Stimulated activated CD8-positive, alpha-beta memory T cell treated with anti-CD3 and anti-CD28 coated beads, Interleukin-7, amount 100 ng/mL, for 48 hours (primary cell): ENCODE results near the gene DYDC2.
A peak's percentile ranks its signal among the peaks of the same experiment; 100 is the strongest.
"Not testable (repeated sequence)": the region's sequence is repeated elsewhere in the genome, so short reads cannot be mapped to it uniquely, and the experiment has no call there.

Source experiments
- DNase-seq, 2 donors: peaks; one replicate each; pipeline ENCODE4 v3.0.0-alpha.2; 2020; ENCODE audit warnings: low read depth in 1 of 2; ENCODE audit errors: extremely low read depth in 1 of 2

Gene DYDC2, protein sequence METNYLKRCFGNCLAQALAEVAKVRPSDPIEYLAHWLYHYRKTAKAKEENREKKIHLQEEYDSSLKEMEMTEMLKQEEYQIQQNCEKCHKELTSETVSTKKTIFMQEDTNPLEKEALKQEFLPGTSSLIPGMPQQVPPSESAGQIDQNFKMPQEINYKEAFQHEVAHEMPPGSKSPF

DNA sequence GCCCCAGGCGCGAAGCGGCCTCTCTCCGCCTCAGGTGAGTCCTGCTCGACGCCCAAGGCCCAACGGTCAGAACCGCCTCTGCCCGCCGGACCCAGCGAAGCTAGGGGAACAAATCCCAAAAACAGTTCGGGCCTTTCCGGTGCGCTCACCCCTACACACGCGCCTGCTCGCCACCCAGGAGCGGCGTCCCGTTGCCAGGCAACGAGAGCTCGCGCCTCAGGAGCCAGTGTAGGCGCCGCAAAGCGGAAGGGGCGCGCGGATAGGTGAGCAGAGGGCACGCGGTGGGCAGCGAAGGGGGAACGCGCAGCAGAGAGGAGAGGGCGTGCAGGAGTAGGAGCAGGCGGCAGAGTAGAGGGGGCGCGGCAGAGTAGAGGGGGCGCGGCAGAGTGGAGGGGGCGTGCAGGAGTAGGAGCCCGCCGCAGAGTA is at the start of gene DYDC2, which contains the start of gene DYDC1:
DYDC2 (plus strand) TSS at position 219 of the 426 bp plus-strand sequence. CDS start 5,663 bp downstream, outside the sequence.
DYDC1 (minus strand) TSS at position 193 of the 426 bp plus-strand sequence. CDS start 4,154 bp downstream, outside the sequence.
- peak; percentile 22 to 27 for DNase-seq

DNA sequence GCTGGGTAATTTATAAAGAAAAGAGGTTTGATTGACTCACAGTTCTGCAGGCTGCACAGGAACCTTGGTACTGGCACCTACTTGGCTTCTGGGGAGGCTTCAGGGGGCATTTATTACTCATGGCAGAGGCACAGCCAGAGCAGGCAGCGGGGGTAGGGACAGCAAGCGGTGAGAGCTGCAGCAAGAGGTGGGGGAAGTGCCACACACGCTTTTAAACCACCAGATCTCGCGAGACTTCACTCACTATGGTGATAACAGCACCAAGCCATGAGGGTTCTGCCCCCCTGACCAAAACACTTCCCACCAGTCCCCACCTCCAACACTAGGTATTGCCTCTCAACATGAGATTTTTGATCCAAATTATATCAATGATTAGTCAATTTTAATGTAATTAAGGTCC is 43.1 kb upstream of the DYDC2 start:
- DNase-seq: no peak

GRCh38 chr10:80315391-80315790 is 41.2 kb upstream of the DYDC2 start:
- DNase-seq: no peak

DNA sequence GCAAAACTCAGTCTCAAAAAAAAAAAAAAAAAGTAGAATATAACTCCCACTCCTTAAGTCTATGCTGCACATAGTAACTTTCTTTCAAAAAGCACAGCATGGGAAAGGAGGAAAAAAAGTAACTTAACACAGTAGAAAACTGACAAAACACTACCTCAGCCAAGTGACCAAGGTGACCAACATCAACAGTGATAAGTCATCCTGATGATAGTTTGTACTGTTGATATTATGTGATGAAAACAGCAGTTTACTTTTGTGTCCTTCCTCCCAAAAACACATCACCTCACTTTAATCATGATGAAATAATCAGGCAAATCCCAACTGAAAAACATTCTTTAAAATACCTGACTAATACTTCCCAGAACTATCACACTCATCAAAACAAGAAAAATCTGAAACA is 37.8 kb upstream of the DYDC2 start:
- no peak for DNase-seq

- DNase-seq: no peak
Observed at GRCh38 chr10:80319318-80319717, 37.3 kb upstream of the DYDC2 start.

DNA sequence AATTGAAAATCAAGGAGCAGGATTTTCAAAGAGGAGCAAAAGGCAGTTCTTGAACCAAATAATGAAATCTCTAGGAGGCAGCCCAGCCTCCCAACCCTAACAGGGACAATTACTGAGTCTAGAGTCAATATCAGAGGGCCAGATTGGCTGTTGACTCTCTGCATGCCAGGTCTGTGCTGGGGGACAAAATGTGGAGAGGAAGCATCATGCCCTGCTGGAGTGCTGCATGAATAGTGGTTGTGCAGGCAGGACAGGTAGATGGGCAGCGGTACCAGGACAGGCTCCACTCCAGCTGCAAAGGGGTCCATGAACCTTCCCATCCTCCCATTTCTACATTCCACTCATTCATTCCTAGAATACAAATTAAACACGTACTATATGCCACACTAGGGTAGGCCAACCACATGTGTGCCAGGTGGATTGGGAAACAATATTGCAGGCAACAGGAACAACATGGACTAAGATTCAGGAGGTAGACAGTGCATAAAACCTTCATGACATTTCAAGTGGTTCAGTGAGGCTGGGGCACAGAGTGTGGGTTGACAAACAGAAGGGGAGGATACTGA is 36.8 kb upstream of the DYDC2 start:
- DNase-seq: no peak

DNA sequence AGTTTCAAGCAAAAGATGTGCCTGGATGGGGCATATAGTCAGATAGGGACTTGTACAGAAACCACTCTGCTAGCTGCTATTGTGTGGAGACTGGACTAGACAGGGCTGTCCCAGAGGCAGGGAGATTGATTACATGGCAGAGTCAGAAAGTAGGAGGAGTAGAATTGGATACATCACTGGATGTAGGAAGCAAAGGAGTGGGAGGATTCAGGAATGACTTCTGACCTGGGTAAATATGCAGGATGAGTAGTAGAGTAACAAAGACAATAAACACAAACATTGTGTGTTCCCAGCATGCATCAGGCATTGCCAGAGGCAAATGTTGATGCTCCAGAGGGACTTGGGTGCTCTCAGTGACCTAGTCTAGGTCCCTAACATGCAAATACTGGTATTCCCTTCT is 36.2 kb upstream of the DYDC2 start:
- no peak for DNase-seq

GRCh38 chr10:80321183-80321582 is 35.4 kb upstream of the DYDC2 start:
- DNase-seq: no peak

GRCh38 chr10:80322158-80322557 is 34.4 kb upstream of the DYDC2 start:
- no peak for DNase-seq

DNA sequence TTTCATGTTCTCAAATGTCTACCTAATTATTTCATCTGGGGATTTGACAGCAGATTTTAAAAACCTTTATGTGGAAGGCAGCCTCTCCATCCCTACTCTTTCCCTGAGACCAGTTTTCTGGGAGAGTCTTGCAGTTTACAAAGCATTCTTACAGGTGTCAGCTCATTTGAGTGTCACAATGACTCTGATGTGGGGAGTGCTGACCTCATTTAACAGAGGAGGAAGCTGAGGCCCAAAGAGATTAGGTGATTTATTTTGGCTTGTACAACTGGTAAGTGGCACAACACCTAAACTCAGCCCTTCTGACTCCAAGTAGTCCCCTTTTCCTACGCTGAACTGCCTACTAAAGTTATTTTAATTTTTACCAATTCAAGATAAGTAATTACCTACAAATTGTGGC is 33.9 kb upstream of the DYDC2 start:
- DNase-seq: no peak

GRCh38 chr10:80323311-80323710 is 33.3 kb upstream of the DYDC2 start:
- DNase-seq: no peak

- no peak for DNase-seq
Observed at GRCh38 chr10:80324086-80324485, 32.5 kb upstream of the DYDC2 start.

DNA sequence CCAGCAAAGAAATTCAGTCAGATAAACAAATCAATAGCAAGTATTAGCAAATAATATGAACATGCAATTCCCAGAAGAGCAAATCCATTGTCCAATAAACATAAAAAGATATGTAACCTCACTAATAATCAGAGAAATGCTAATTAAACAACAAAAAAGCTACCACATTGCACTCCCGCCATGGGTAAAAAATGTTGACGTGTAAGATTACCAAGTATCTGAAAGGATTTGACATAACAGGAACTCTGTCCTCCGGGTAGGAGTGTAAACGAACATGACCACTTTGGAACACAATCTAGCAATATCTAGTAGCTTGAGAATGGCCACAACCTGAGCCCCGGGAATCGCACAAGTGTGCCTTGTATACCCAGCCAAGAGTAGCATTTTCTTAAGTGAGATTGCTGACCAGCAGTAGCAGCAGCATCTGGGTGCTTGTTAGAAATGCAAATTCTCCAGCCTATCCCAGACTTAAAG is 31.7 kb upstream of the DYDC2 start:
- DNase-seq: no peak

GRCh38 chr10:80333983-80334382 is 22.6 kb upstream of the DYDC2 start:
- DNase-seq: no peak

DNA sequence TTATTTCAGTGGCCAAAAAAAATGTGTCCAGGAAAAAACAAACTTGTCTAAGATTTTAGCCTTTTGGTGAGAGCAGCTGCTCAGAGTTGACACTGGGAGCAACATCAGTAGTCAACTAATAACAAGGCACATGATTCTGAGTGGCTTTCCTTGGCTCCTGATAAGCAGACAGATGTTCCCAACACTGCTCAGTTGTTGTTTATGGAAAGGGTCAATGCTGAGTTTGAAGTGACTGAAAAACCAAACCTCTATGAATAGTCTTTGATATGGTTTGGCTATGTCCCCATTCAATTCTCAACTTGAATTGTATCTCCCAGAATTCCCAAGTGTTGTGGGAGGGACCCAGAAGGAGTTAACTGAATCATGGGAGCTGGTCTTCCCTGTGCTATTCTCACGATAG is 12.3 kb upstream of the DYDC2 start:
- no peak for DNase-seq

GRCh38 chr10:80344912-80345311 is 11.7 kb upstream of the DYDC2 start:
- DNase-seq: no peak

GRCh38 chr10:80350251-80350650 is 6.3 kb upstream of the DYDC2 start:
- DNase-seq: no peak

- no peak for DNase-seq
Observed at GRCh38 chr10:80351220-80351619, 5.4 kb upstream of the DYDC2 start.

DNA sequence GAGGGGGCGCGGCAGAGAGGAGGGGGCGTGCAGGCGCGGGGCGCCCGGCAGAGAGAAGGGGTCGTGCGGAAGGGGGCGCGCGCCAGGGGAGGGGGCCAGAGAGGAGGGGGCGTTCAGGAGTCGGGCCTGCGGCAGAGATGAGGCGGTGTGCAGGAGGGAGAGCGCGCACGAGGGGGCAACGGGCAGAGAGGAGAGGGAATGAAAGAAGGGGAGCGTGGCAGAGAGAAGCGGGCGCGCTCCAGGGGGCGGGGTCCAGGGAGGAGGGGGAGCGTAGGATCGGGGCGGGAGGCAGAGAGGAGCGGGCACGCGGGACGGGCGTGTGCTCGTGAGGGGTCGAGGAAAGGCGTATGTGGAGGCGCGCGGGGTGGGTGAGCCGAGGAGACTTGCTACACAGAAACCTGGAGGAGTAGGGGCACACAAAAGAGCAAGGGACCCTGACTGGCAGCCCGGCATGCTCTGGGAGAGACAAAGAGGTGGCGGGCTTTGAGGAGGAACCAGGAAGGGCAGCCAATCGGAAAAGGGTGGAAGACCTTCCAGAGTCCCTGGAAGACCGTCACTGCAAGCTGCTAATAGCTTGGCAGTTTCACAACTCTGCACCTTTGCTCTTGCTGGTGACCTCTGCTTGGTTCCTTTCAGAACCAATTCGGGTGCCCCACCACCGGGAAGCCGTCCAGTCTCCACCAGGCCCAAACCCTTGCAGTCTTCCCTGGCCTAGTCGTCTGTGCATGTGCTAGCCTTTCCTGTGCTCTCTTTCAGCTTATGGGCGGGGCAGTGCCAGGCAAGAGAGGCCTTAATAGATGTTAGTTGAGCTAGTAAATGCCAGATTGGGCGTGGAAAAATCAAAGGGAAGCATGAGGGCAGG is 639 bp downstream of the DYDC2 start:
- DNase-seq: no peak

GRCh38 chr10:80357851-80358125 is 1.2 kb downstream of the DYDC2 start:
- DNase-seq: no peak

GRCh38 chr10:80358925-80359324 is 2.3 kb downstream of the DYDC2 start:
- not testable (repeated sequence) for DNase-seq

DNA sequence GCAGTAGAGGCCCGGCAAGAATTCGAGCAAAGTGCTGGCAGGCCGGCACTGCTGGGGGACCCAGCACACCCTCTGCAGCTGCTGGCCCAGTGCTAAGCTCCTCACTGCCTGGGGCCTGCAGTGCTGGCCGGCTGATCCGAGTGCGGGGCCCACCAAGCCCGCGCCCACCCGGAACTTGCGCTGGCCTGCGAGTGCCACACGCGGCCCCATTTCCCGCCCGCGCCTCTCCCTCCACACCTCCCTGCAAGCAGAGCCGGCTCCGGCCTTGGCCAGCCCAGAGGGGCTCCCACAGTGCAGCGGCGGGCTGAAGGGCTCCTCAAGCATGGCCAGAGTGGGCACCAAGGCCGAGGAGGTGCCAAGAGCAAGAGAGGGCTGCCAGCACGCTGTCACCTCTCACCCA is 3.1 kb downstream of the DYDC2 start:
- DNase-seq: no peak
